HG03025 (cell line): ENCODE results near the gene HBQ1.
"Not testable (repeated sequence)": the region's sequence is repeated elsewhere in the genome, so short reads cannot be mapped to it uniquely, and the experiment has no call there.

ENCODE experiments used
- ATAC-seq: cut with Tn5 transposase; IDR thresholded peaks from one replicate; pipeline ENCODE4 v1.9.1; 2021; ENCODE audit warnings: mild to moderate bottlenecking, moderate library complexity; ENCODE audit not compliant: unreplicated experiment, low FRiP score

The HBQ1 gene

DNA sequence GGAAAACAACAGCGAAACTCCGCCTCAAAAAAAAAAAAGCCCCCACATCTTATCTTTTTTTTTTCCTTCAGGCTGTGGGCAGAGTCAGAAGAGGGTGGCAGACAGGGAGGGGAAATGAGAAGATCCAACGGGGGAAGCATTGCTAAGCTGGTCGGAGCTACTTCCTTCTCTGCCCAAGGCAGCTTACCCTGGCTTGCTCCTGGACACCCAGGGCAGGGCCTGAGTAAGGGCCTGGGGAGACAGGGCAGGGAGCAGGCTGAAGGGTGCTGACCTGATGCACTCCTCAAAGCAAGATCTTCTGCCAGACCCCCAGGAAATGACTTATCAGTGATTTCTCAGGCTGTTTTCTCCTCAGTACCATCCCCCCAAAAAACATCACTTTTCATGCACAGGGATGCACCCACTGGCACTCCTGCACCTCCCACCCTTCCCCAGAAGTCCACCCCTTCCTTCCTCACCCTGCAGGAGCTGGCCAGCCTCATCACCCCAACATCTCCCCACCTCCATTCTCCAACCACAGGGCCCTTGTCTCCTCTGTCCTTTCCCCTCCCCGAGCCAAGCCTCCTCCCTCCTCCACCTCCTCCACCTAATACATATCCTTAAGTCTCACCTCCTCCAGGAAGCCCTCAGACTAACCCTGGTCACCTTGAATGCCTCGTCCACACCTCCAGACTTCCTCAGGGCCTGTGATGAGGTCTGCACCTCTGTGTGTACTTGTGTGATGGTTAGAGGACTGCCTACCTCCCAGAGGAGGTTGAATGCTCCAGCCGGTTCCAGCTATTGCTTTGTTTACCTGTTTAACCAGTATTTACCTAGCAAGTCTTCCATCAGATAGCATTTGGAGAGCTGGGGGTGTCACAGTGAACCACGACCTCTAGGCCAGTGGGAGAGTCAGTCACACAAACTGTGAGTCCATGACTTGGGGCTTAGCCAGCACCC lies 5.0 kb upstream of the HBQ1 start:
- ATAC-seq: no peak

DNA sequence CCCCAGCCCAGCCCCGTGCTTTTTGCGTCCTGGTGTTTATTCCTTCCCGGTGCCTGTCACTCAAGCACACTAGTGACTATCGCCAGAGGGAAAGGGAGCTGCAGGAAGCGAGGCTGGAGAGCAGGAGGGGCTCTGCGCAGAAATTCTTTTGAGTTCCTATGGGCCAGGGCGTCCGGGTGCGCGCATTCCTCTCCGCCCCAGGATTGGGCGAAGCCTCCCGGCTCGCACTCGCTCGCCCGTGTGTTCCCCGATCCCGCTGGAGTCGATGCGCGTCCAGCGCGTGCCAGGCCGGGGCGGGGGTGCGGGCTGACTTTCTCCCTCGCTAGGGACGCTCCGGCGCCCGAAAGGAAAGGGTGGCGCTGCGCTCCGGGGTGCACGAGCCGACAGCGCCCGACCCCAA lies 4.3 kb upstream of the HBQ1 start:
- ATAC-seq: not testable (repeated sequence)

DNA sequence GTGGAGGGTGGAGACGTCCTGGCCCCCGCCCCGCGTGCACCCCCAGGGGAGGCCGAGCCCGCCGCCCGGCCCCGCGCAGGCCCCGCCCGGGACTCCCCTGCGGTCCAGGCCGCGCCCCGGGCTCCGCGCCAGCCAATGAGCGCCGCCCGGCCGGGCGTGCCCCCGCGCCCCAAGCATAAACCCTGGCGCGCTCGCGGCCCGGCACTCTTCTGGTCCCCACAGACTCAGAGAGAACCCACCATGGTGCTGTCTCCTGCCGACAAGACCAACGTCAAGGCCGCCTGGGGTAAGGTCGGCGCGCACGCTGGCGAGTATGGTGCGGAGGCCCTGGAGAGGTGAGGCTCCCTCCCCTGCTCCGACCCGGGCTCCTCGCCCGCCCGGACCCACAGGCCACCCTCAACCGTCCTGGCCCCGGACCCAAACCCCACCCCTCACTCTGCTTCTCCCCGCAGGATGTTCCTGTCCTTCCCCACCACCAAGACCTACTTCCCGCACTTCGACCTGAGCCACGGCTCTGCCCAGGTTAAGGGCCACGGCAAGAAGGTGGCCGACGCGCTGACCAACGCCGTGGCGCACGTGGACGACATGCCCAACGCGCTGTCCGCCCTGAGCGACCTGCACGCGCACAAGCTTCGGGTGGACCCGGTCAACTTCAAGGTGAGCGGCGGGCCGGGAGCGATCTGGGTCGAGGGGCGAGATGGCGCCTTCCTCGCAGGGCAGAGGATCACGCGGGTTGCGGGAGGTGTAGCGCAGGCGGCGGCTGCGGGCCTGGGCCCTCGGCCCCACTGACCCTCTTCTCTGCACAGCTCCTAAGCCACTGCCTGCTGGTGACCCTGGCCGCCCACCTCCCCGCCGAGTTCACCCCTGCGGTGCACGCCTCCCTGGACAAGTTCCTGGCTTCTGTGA lies 3.5 kb upstream of the HBQ1 start, which contains the start of gene HBA1:
TSS of gene HBA1 (plus strand) at position 204 of the 906 bp plus-strand sequence. CDS start at position 241, 37 bp downstream.
- ATAC-seq: not testable (repeated sequence)

DNA sequence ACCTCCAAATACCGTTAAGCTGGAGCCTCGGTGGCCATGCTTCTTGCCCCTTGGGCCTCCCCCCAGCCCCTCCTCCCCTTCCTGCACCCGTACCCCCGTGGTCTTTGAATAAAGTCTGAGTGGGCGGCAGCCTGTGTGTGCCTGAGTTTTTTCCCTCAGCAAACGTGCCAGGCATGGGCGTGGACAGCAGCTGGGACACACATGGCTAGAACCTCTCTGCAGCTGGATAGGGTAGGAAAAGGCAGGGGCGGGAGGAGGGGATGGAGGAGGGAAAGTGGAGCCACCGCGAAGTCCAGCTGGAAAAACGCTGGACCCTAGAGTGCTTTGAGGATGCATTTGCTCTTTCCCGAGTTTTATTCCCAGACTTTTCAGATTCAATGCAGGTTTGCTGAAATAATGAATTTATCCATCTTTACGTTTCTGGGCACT lies 2.9 kb upstream of the HBQ1 start:
- ATAC-seq: no peak

DNA sequence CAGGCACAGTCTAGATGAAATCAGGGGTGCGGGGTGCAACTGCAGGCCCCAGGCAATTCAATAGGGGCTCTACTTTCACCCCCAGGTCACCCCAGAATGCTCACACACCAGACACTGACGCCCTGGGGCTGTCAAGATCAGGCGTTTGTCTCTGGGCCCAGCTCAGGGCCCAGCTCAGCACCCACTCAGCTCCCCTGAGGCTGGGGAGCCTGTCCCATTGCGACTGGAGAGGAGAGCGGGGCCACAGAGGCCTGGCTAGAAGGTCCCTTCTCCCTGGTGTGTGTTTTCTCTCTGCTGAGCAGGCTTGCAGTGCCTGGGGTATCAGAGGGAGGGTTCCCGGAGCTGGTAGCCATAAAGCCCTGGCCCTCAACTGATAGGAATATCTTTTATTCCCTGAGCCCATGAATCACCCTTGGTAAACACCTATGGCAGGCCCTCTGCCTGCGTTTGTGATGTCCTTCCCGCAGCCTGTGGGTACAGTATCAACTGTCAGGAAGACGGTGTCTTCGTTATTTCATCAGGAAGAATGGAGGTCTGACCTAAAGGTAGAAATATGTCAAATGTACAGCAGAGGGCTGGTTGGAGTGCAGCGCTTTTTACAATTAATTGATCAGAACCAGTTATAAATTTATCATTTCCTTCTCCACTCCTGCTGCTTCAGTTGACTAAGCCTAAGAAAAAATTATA lies 2.1 kb upstream of the HBQ1 start:
- no peak for ATAC-seq

DNA sequence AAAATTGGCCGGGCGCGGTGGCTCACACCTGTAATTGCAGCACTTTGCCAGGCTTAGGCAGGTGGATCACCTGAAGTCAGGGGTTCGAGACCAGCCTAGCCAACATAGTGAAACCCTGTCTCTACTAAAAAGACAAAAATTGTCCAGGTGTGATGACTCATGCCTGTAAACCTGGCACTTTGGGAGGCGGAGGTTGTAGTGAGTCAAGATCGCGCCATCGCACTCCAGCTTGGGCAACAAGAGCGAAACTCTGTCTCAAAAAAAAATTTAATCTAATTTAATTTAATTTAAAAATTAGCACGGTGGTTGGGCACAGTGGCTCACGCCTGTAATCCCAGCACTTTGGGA lies 1.6 kb upstream of the HBQ1 start:
- no peak for ATAC-seq

DNA sequence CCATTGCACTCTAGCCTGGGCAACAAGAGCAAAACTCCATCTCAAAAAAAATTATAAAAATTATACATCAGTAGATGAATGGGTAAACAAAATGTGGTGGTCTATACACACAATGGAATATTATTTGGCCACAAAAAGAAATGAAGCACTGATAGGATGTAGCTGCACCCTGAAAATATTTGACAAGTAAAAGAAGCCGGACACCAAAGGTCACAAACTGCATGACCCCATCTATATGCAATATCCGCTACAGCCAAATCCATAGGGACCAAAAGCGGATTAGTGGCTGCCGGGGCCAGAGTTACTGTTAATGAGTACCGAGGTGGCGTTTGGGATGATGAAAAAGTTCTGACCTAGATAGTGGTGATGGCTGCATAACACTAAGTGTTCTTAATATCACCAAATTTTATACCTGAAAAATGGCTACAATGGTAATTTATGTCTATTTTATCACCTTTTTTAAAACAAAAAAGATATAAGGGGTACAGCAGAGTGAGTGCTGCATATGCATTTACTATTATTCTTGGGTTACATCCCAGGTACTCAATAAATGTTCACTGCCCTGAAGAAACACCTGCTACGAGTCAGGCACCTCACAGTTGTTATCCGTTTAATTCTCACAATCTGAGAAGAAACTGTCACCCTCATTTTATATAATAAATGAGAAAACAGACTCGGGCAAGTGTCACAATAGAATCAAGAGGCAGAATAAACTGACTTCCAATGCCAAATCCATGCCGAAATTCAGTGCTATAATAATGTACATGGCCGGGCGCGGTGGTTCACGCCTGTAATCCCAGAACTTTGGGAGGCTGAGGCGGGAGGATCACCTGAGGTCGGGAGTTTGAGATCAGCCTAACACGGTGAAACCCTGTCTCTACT lies 807 bp upstream of the HBQ1 start:
- no peak for ATAC-seq

DNA sequence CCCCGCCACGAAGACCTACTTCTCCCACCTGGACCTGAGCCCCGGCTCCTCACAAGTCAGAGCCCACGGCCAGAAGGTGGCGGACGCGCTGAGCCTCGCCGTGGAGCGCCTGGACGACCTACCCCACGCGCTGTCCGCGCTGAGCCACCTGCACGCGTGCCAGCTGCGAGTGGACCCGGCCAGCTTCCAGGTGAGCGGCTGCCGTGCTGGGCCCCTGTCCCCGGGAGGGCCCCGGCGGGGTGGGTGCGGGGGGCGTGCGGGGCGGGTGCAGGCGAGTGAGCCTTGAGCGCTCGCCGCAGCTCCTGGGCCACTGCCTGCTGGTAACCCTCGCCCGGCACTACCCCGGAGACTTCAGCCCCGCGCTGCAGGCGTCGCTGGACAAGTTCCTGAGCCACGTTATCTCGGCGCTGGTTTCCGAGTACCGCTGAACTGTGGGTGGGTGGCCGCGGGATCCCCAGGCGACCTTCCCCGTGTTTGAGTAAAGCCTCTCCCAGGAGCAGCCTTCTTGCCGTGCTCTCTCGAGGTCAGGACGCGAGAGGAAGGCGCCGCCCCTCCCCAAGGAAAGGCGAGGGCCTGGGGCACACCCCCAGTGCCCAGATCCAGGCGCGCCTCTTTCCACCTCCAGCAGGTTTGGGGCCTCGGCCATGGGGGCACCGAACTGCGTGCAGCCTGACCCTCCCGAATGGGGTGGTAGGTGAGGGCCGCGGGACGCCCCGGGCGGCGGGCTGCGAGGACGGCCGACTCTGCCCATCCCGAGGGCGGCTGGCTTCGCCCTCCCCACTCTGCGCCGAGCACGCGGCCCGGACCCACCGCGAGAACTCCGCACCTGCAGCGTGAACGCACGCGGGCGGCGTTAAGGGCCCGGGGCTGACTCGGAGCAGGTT lies 664 bp downstream of the HBQ1 start:
- ATAC-seq: no peak

DNA sequence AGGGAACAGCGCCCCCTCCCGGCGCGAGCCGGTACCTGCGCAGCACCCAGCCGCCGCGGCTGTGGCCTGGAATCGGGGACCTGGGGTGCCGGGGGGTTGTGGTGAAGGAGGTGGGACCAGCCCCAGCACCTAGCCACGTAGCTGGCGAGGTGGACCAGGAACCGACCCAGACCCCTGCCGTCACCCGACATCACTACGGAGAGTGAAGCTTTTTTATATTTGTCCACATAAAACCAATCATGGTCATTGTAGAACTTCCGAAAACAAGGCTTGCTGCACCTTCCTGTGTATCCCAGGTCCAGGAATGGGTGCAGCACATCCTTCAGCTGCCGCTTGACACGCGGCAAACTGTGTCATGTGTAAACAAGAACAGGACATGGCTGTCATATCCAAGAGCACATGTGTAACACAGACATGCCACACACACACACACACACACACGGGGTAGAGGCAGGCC lies 1.3 kb downstream of the HBQ1 start:
- ATAC-seq: no peak

DNA sequence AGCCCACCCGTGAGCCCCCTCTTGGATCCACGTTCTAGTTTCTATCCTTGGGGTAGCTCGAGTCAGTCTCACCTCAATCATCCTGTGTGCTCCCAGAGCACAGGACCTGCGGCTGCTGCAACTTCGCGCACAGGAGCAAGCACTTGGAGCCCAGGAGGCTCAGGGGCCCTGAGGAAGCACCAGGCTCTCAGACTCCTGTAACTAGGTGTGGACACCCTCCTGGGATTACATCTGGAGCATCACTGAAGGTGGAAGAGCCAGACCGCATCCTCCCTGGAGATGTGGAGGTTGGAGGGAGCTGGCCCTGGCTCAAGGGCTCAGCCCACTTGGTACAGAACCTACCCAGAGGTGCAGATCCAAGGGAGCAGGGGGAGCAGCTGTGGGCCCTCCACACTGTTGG lies 2.7 kb downstream of the HBQ1 start:
- ATAC-seq: no peak

DNA sequence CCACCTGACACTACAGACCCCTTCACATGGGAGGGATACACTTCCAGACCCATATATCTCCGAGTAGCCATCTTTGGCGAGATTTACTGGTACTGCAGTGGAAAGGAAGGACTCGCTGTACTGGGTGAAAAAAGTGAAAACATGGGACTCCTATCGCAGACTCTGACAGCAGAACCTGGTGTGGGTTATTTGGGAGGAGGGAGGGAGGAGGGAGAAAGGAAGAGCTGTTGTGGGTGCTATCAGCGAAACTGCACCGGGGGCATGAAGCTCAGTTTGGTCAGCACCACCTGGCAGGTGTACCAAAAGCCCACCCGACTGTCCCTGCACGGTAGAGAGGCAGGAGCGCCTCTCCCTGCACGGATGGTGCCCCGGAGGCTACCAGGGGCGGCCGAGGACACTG lies 5.0 kb downstream of the HBQ1 start:
- ATAC-seq: no peak

DNA sequence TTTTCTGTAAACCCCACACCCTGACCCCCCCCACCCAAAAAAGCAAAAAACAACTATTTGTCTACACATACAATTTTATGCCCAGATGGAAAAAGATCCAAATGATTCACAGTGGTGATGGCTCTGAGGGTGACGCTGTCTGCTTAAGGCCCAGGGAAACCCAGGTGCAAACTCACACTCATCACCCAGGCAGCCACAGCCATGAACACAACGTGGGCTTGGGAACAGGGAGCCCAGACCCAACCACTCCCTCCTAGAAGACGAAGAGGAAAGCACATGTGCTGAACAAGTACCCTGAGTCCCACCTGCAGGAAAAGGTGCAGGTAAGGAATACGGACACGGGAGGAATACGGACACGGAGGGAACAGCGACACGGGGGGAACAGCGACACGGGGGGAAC lies 5.4 kb downstream of the HBQ1 start:
- no peak for ATAC-seq

DNA sequence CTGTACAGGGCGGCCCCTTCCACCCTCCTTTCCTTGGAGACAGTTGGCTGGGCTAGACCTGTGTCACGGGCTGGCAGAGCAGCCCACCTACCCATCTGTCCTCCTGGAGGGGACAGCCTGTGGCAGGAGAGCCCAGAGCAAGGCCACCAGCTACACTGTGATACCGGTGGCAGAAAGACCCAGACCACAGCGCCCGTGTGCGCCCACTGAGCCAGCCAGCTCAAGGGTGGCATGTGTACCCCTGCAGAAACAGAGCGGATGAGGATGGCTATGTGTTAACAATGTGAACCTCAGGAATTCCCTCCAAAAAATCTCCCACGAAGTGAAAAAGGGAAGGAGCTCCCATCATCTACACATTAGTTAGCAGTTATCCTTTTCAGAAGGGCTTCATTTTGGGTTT lies 7.1 kb downstream of the HBQ1 start:
- no peak for ATAC-seq

DNA sequence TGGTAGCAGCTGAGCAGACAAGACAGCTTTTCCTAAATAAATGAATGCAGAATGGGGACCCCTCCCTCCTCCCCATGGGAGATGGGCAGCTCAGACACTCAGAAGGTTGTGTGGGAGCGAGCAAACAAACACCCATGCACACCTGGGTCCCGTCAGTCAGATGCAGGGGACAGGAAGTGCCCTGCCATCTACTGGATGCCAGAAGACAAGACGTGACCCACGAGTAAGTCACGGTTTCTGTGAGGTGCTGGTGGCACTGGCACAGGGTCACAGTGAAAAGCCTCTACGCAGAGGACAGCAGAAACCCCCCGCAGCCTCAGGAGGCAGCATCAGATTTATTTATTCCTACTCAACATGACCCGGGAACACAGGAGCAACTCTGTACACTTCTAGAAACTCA lies 8.4 kb downstream of the HBQ1 start:
- ATAC-seq: no peak

DNA sequence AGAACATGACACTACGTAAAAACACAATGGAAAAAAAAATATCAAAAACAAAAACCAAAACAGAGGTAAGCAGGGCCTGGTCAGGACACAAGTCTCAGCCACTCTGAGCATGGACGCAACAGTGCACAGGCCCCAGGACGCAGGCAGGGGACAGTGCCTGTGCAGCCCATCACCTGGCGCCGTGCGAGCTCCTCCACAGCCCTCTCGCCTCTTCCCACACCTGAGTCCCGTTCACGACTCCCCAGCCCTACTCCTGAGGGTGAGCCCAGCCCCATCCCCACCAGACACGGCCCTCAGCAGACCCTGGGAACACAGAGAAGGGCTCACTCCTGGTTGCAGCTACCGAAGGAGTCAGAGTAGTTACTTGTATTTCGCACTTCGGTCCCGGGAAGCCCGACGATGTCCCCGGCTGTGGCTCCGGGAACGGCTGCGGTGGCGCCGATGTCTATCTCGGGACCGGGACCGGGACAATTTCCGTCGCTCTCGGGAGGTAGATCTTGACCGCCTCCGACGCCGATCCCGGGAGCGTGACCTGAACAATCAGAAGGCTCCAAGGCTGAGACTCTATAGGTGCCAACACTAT lies 9.4 kb downstream of the HBQ1 start:
- ATAC-seq: no peak

DNA sequence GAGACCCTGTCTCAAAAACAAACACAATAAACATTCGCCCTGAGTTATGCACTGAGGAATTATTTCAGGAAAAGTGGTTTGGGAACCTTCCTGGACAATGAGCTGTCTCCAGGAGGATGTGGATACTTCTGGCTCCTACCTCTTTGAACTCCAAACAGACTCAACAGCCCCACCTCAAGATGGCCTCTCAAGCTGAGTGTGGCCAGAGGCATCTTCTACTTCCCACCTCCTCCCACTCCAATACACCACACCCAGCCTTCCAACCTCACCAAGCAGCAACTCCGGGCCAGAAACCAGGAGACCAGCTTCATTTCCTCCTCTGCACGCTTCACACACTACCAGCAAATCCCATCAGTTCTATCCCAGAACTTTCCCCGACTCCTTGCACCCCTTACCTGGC lies 11.6 kb downstream of the HBQ1 start:
- ATAC-seq: no peak

DNA sequence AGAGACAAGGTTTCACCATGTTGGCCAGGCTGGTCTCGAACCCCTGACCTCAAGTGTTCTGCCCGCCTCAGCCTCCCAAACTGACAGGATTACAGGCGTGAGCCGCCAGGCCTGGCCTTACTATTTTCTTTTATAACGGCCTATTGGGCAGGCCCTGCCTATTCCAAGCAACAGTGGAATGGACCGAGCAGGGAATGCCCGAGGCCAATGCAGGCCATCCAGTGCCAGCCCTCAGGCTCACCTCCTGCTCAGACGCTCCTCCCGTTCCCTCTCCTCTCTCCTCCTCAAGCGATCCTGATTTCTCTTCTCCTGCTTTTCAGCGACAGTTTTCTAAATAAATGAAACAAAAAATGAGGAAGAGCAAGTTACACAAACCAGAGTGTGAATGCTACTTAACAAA lies 12.4 kb downstream of the HBQ1 start:
- ATAC-seq: no peak

DNA sequence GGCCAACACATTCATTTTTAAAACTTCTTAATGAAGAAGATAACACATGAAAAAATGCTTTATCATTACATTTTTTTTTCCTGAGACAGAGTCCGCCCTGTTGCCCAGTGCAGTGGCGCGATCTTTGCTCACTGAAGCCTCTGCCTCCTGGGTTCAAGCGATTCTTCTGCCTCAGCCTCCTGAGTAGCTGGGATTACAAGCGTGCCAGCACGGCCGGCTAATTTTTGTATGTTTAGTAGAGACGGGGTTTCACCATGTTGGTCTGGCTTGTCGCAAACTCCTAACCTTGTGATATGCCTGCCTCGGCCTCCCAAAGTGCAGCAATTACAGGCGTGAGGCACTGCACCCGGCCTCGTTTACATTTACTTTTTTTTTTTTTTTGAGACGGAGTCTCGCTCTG lies 13.2 kb downstream of the HBQ1 start:
- ATAC-seq: no peak
